GM19238 (cell line): ENCODE measurements around the gene PKIB.
"Not testable (repeated sequence)": the region's sequence is repeated elsewhere in the genome, so short reads cannot be mapped to it uniquely, and the experiment has no call there.

ENCODE experiments used
- DNase-seq: peaks from one replicate; pipeline ENCODE4 v3.0.0; 2011; ENCODE audit warnings: low spot score; ENCODE audit not compliant: insufficient read length

The PKIB gene

GRCh38 chr6:122740936-122741335, 130.7 kb downstream of the PKIB start:
- DNase-seq: no peak

- DNase-seq: not testable (repeated sequence)
These were observed 134.0 kb downstream of the PKIB start for GRCh38 chr6:122744247-122744646.

- DNase-seq: not testable (repeated sequence)
These were observed 134.7 kb downstream of the PKIB start for GRCh38 chr6:122744856-122745255.

GRCh38 chr6:122746688-122747087, 136.5 kb downstream of the PKIB start:
- DNase-seq: no peak

GRCh38 chr6:122747573-122747972, 137.4 kb downstream of the PKIB start:
- no peak for DNase-seq

- DNase-seq: not testable (repeated sequence)
These were observed 138.7 kb downstream of the PKIB start for GRCh38 chr6:122748945-122749344.

- no peak for DNase-seq
These were observed 139.3 kb downstream of the PKIB start for GRCh38 chr6:122749451-122750050.

- peak; percentile 6 for DNase-seq
These were observed 141.1 kb downstream of the PKIB start for GRCh38 chr6:122751326-122751725.

- no peak for DNase-seq
These were observed 142.3 kb downstream of the PKIB start for GRCh38 chr6:122752459-122752858.

GRCh38 chr6:122753000-122753687, 142.9 kb downstream of the PKIB start:
- DNase-seq: no peak

GRCh38 chr6:122753688-122754056, 143.5 kb downstream of the PKIB start:
- no peak for DNase-seq

GRCh38 chr6:122754191-122754731, 144.1 kb downstream of the PKIB start:
- DNase-seq: no peak

- DNase-seq: no peak
These were observed 145.7 kb downstream of the PKIB start for GRCh38 chr6:122755901-122756300.

GRCh38 chr6:122758927-122759334, 148.7 kb downstream of the PKIB start:
- DNase-seq: no peak

- no peak for DNase-seq
These were observed 150.1 kb downstream of the PKIB start for GRCh38 chr6:122760330-122760729.

- no peak for DNase-seq
These were observed 156.1 kb downstream of the PKIB start for GRCh38 chr6:122766256-122766655.

GRCh38 chr6:122770835-122771601, 160.8 kb downstream of the PKIB start:
- DNase-seq: no peak

GRCh38 chr6:122772724-122773415, 162.7 kb downstream of the PKIB start:
- DNase-seq: no peak
